HG02970 (cell line): Measurements from ENCODE around the gene KCNN4.

Experiments
- ATAC-seq: cut with Tn5 transposase; IDR thresholded peaks from one replicate; pipeline ENCODE4 v1.9.1; 2021; ENCODE audit warnings: mild to moderate bottlenecking, moderate library complexity, moderate number of reproducible peaks; ENCODE audit not compliant: unreplicated experiment, low FRiP score

KCNN4 gene

DNA sequence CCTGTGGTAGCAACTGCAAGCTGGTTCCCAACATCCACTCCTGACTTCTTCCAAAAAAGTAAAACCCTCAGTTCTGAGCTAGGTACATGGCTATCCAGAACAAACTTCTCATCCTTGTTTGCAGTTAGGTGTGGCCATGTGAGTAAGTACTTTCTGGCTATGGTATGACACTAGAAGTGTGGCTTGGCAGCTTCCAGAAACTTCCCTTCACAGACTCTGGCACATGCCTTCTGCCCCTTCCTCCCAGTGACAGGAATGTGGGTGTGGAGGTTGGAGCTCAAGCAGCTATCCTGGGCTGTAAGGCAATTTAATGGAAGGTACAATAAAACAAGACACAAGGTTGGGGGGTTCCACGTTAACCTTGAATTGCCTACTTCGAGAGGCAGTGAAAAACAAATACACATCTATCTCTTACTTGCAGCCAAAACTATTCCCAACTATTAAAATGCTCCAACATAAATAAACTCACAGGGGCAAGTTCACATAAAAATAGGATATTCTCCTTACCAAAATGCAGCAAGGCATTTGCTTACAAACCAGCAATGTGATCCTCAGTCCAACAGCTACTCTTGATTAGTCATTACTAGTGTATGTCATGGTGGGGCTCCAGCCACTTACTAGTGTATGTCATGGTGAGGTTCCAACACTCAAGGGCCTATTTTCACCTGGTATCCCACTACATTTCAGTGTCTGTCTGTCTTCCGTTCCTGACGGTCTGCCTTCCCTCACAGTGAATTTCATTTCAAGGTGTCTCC, 29.1 kb downstream of the KCNN4 start:
- no peak for ATAC-seq

DNA sequence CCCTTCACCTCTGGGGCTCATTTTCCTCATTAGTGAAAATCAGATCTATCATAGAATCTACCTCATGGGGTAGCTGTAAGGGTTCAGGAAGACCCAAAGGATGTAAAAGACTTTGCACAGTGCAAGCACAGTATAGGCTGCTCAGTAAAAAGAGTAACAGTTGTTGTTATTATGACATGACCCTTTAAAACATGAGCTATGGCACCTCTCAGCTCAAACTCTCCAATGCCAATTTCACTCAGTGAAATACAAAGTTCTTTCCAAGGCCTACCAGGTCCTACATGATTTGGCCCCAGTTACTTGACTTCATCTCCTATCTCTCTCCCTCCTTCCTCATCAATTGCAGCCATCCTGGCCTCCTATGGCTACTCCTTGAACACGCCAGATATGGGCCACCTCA, 30.9 kb downstream of the KCNN4 start:
- ATAC-seq, result no peak

DNA sequence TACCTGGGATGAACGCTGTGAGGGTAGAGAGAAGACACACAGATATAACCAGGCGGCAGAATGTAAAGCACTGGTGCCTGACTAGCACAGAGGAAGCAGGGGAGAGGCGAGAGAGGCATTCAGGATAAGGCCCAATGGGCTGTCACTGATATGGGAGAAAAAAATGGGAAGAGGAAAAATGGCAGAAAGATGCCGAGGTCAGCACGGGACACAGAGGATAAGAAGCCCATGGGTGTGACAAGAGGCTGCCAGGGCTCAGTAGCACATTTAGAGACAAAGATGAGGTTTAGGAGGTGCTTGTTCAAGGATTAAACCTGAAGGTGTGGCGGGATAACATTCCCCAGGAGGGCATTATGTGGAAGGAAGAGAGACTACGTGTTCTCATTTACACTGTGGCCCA, 31.6 kb downstream of the KCNN4 start:
- no peak for ATAC-seq

DNA sequence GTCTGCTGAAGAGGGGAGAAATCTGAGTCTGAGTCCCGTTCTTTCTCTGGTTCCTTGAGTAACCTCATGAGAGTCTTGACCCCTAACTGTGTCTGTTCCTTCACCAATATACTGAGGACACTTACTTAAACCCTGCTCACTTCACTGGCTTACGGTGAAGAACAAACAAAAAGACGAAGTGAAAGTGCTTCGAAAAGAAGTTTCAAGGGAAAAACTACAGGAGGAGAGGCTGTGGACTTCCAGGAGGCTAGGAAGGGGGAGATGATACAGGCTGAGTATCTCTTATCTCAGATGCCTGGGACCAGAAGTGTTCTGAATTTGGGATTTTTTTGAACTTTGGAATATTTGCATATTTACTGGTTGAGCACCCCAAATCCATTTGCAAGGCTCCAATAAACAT, 32.1 kb downstream of the KCNN4 start:
- no peak for ATAC-seq

DNA sequence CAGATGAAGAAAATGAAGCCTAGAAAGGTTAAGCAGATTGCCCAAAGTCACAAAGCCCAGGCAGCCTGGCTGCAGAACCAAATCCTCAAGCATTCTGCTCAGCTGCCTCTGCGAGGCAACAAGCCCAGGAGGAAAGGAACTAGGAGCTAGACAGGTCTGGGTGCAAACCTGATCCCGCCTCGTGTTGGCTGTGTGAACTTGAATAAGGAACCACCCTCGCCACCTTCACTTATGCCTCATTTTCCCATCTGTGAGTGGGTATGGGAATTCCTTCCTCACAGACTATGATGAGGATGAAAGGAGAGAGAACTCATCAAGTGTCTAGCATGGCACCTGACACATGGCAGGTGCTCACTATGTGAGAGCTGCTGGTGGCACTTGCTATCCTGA, 32.6 kb downstream of the KCNN4 start:
- no peak for ATAC-seq

DNA sequence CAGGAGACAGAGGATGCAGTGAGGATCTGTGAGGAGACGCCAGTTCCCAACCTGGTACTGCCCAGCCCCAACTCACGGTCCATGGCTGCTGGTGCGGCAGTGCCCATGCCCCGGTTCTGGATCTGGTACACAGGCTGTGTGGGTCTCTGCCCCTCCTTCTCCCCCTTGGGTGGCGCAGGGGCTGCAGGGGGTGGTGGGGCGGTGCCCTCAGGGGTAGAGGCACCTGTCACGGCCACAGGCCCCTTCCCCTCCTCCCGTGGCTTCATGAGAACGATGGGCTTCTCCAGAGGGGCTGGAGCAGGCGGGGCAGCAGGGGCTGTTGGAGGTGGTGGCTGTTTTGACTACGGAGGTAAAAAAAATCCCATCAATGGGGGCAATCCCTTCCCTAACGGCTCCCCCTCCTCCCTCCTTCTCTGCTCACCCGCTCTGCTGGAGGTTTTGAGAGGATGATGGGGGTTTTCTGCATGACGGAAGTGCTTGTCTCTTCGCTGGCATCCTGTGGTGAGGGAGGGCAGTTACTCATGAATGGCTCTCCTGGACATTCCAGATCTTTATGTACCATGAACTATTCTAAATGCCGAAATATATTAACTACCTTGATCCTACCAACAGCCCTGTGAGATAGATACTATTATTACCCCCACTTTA, 33.1 kb downstream of the KCNN4 start:
- ATAC-seq, result no peak

DNA sequence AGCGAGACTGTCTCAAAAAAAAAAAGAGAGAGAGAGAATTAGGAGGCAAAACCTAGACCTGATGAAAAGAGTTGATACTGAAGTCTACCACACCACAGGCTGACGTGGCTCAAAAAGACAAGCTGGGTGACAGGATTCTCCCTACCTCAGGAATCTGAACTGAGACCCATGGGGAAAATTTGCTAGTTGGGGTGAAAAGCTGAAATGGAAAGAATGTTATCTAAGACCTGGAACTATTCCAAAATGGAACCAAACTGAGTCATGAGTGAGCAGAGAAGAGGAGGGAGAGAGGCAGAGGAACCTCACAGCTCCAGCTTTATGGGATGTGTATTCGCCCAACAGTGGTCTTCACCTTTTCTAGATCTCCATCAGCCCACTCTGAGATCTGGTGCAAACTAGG, 37.7 kb downstream of the KCNN4 start:
- ATAC-seq, result no peak

DNA sequence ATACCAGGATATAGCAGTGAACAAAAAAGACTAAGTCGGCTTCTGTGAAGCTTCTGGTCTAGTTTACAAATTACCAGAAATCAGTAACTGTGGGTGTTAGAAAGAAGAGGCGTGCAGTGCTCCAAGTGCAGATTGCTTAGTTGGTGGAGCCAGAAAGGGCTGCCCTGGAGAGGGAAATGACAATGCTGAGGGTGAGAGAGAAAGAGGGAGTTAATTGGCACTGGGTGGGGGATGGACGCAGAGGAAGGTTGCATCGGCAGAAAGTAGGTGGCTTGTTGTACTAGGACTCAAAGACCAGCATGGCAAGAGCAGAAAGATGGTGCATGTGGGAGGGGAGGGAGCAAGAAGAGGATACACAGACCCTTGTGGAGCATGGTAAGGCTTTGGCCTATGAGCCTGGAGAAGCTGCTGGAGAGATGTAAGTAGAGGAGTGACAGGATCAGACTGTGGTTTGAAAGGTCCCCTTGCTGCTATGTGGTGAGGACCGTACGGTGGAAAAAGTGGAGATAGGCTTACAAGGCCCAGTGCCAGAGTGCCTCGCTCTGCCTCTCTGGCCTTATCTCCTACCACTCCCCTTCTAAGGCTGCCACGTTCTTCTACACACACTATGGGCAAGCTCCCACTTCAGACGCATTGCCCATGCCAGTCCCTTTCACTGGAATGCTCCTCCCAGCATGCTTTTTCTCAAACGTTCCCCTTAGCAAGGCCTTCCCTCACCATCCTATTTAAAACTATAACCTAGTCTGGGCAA, 39.5 kb downstream of the KCNN4 start:
- no peak for ATAC-seq

DNA sequence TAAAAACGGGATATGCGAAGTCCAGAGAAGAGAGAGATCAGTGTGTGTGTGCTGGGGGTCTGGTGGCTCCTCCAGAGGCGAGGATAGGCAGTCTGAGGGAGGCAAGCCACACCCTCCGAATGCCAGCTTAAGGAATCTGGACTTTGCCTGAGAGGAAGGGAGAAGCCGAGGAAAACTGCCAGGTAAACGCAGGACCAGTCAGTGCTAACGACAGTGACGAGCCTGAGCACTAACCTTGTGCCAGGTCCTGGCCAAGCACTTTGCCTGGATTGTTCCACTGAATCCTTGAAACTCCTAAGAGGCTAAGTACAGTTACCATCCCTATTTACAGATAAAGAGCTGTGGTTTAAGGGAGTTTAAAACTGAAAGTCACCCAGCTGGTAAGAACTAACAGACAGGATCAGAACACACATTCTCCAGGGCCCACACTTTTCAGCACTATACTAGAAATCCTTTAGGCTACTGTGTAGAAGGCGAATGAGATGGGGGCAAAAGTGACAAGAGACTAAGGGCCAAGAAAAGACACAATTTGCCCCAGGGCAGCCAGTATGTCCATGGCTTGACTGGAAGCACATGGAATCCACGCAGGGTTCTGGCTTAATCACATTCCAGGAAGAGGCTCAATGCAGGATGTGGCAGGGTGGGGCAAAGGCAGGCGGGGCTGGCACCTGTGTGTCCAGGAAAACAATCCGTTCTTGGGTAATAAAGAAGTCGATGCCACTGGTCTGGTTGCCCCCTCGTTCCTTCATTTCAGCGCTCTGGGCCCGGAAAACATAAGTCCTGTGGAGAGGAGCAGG, 41.1 kb downstream of the KCNN4 start:
- ATAC-seq, result no peak

DNA sequence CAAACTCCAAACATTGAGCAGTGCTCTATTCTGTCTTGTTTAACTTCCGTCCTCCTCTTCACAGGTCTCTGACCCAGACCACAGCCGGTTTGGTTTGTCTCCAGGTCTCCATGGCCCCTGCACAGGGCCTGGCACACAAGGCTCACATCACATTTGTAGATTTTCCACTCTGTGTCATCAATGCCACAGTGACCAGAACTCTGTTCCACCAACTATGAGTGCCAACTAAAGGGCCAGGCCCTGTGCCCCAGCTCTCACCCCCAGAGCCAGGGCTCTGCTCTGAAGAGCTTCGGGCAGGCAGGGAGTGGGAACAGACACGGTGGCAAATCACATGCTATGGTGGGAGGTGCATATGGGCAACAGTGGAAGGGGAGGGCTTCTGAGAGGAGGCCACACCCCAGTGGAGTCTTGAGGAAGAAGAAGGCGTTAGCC, 42.0 kb downstream of the KCNN4 start:
- ATAC-seq, result no peak

DNA sequence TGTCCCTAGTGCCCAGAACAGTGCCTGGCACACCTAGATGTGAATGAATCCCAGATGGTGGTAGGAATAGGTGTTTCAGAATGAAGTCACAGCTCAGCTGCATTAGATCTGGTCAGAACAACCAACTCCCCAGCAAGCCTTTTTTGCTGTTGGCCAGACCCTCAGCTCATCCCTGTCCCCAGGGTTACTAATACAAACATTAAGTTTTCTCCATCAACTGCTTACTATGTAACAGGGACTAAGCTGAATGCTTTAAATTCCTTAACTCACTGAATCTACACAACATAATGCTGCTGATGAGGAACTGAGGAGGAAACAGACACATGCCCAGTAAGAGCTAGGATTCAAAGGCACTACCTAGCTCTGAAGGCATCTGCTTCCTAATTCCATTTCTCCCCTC, 44.8 kb downstream of the KCNN4 start:
- no peak for ATAC-seq

DNA sequence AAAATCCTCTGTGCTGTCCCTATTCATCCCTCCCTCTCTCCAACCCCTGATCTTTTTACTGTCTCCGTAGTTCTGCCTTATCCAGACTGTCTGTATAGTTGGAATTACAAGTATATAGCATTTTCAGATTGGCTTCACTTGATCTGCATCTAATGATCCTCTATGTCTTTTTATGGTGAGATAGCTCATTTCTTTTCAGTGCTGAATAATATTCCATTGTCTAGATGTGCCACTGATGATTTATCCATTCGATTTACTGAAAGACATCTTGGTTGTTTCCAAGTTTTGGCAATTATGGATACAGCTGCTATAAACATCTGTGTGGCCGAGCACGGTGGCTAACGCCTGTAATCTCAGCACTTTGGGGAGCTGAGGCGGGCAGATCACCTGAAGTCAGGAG, 45.8 kb downstream of the KCNN4 start:
- no peak for ATAC-seq

DNA sequence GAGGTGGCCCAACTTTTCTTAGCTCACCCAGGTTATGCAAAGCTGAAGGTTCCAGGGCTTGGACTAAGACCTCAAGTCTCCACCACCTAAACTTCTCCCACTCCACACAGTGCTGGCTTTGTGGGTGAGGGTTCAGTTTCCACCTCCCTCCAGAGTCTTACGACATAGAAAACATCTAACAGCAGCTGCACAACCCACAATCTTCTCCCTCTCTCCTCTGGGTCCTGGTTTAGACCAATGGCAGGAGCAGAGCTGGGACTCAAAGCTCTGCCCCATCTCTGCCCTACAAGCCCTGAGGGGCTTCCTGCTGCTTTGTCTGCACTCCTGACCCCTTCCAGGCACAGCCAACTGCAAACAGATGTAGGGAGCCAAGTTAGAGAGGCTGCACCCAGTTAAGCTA, 48.9 kb downstream of the KCNN4 start:
- no peak for ATAC-seq

DNA sequence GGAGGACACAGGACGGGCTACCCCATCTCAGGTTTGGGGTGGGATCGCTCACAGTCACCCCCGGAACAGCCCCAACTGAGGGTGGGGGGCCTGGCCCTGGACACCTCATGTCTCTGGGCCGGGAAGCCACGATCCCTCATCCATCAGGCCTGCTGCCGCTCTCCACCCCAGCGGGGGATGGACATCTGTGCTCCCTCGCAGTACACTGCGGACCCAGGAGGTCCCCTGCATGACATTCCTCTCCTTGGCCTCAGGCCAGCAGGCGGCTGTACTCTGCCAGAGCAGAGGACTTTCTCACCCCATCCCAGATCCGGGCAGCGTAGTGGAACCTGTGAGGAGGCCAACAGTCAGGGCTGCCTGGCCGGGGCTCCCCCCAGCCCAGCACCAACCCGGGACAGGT, 49.4 kb downstream of the KCNN4 start:
- ATAC-seq, result no peak

DNA sequence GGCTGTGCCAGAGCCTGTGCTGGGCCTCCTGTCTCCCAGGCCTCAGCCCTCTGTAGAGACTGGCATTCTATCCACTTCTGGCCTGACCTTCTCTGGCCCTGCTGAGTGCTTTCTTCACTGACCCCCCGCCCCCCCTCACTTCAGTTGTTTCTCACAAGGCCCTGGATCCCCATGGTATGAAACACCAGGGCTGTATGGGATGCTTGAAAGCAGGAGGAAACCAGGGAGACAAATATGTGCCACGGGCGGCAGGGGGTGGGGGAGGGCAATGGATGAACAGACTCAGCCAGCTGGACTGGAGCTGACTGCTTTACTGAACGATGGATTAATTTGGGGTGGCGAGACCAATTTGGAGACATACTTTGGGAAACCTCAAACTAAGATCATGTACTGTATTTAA, 50.9 kb downstream of the KCNN4 start:
- ATAC-seq, result no peak

DNA sequence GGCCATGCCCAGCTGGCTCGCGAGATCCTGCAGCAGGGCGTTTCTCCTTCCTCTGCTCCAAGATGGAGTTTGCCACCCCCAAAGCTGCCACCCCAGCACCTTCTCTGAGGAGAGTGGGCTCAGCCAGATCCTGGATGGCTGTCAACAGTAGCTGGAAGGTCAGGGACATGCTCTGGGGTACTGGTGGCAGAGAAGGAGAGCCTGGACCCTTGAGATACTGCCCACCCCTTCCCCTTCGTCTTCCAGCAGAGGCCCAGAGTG, 53.2 kb downstream of the KCNN4 start:
- ATAC-seq, result no peak

DNA sequence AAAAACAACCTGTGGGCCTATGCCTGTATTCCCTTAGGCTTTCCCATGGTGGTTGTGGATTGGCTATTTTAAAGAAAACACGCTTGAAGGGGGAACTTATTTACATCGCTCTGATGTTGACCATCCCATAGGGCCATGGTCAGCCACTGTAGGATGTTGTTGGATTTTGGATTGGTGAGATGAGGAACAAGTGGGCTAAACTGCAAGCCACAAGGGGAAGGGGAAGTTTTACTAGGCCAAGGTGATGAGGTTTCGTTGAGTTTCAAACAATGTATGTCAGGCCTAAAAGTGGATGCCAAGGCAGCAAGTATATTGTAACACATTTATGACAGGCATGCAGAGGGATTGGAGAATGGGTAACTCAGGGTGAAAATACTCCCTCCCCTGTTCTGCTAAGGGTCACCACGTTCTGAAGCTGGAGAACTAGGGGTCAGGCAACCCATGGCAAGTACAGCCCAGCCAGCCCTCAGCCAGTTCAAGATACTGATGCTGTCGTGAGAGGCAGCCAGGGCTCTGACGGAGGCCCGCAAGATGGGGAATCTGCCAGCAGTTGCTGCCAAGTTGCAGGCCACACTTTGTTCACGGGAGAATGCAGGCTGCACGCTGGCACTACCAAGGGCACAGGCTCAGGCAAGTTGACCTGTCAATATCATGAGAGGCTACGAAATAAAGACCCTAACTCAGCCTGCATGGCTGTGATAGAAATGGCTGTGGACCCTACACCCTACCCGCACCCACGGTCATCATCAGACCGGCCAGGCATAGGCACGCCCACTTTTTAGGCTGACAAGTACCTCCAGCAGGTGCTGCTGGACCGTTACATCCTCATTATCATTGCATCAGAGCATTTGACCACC, 53.8 kb downstream of the KCNN4 start:
- ATAC-seq, result no peak

DNA sequence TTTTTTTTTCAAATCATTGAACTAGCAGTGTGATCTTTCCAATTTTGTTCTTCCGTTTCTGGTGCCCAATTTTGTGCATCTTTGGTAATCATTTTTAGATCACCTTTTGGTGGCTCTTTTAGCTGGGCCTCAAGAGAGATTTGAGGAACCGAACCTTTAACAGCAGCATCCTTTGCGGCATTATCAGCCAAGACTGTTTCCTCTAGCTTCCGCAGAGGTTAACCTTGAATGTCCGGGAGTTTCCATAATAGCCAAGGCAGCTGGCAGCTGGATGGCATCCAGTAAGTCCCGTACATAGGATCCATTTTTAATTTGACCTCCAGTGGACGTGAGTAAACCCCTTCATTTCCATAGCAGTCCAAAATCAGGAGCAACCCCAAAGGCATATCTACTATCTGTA, 55.3 kb downstream of the KCNN4 start:
- ATAC-seq, result no peak

DNA sequence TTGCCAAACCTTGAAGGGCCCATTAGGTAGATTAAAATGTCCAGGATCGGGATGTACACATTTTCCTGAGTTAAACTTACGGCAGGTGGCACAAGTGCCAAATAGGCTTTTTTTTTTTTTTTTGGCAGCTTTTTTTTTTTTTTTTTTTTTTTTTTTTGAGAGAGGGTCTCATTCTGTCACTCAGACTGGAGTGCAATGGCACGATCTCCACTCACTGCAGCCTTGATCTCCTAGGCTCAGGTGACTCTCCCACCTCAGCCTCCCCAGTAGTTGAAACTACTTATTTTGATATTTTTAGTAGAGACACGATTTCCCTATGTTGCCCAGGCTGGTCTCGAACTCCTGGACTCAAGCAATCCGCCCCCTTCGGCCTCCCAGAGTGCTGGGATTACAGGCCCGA, 55.9 kb downstream of the KCNN4 start:
- ATAC-seq, result no peak

DNA sequence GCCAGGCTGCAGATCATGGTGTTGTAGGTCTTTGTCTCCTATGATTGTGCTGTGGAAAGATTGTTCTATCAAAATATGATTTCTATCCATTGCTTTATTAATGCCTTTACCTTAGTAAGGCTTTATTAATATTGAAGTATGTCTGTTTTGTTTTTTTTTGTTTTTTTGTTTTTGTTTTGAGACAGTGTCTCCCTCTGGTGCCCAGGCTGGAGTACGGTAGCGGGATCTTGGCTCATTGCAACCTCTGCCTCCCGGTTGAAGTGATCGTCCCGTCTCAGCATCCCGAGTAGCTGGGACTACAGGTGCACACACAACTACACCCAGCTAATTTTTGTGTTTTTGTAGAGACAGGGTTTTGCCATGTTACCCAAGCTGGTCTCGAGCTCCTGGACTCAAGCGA, 57.2 kb downstream of the KCNN4 start:
- ATAC-seq, result no peak
